OCI-LY1 (cell line): ENCODE results near the gene TTL.
A peak's percentile ranks its signal among the peaks of the same experiment; 100 is the strongest.

ENCODE experiments used
- H2AFZ ChIP-seq: fragments of 200-600 bp; sonication (generic), shearing (Covaris generic); 2 replicates; pipeline ENCODE4 v1.6.0; 2014; ENCODE audit warnings: antibody characterized with exemption, mild to moderate bottlenecking, low read length
- H3F3A ChIP-seq: fragments of 200-600 bp; sonication (generic), shearing (Covaris generic); 2 replicates; pipeline ENCODE4 v1.6.0; 2014; ENCODE audit warnings: mild to moderate bottlenecking, antibody characterized with exemption, low read length, moderate library complexity; ENCODE audit not compliant: insufficient read depth
- H3K27ac ChIP-seq: fragments of 200-600 bp; sonication (generic); 2 replicates; pipeline ENCODE4 v1.5.1; 2014; ENCODE audit warnings: low read length, mixed run types, mild to moderate bottlenecking, low read depth; ENCODE audit not compliant: poor library complexity, severe bottlenecking
- H3K27me3 ChIP-seq: fragments of 200-600 bp; sonication (generic); 2 replicates; pipeline ENCODE4 v1.6.0; 2014; ENCODE audit warnings: antibody characterized with exemption, mild to moderate bottlenecking, low read length, moderate library complexity; ENCODE audit not compliant: insufficient read depth
- H3K36me3 ChIP-seq: fragments of 200-600 bp; sonication (generic); 2 replicates; pipeline ENCODE4 v1.6.1; 2014; ENCODE audit warnings: mild to moderate bottlenecking, antibody characterized with exemption, low read length, moderate library complexity, mixed read lengths; ENCODE audit not compliant: insufficient read depth
- H3K4me1 ChIP-seq: fragments of 200-600 bp; sonication (generic); 2 replicates; pipeline ENCODE4 v1.5.1; 2014; ENCODE audit warnings: mild to moderate bottlenecking, low read length, moderate library complexity; ENCODE audit not compliant: insufficient read depth, severe bottlenecking
- H3K4me2 ChIP-seq: fragments of 200-600 bp; sonication (generic), shearing (Covaris generic); 2 replicates; pipeline ENCODE4 v1.6.1; 2014; ENCODE audit warnings: low read length
- H3K4me3 ChIP-seq: fragments of 200-600 bp; sonication (generic); 2 replicates; pipeline ENCODE4 v1.5.1; 2014; ENCODE audit warnings: low read length, low read depth, mild to moderate bottlenecking, mixed read lengths; ENCODE audit not compliant: poor library complexity, severe bottlenecking
- H3K79me2 ChIP-seq: fragments of 200-600 bp; shearing (Covaris generic); 2 replicates; pipeline ENCODE4 v1.6.1; 2016; ENCODE audit warnings: mixed run types, low read length, mixed read lengths; ENCODE audit not compliant: insufficient read depth
- H3K9ac ChIP-seq: fragments of 200-600 bp; sonication (generic), shearing (Covaris generic); 2 replicates; pipeline ENCODE4 v1.6.1; 2014; ENCODE audit warnings: mild to moderate bottlenecking, low read length, mixed read lengths
- H3K9me2 ChIP-seq: fragments of 200-600 bp; sonication (generic), shearing (Covaris generic); 2 replicates; pipeline ENCODE4 v1.6.1; 2014; ENCODE audit warnings: low read depth, mild to moderate bottlenecking, low read length, mixed read lengths
- H3K9me3 ChIP-seq: fragments of 200-600 bp; shearing (Covaris generic); 2 replicates; pipeline ENCODE4 v1.6.1; 2014; ENCODE audit warnings: low read length, mixed read lengths
- H4K20me1 ChIP-seq: fragments of 200-600 bp; sonication (generic), shearing (Covaris generic); 2 replicates; pipeline ENCODE4 v1.6.0; 2016; ENCODE audit warnings: mild to moderate bottlenecking, low read length; ENCODE audit not compliant: insufficient read depth
- EZH2 ChIP-seq: fragments of 200-600 bp; sonication (generic), shearing (Covaris generic); IDR thresholded peaks from 2 replicates; pipeline ENCODE4 v1.8.0; 2017; ENCODE audit warnings: borderline replicate concordance, mixed run types, mild to moderate bottlenecking, antibody characterized with exemption, low read length, moderate library complexity, mixed read lengths
- TF ChIP-seq, protein P1 (sequence below): fragments of 200-600 bp; sonication (generic), shearing (Covaris generic); IDR thresholded peaks from 2 replicates; pipeline ENCODE4 v1.5.1; 2017; ENCODE audit warnings: mild to moderate bottlenecking, antibody characterized with exemption, low read length, moderate library complexity, mixed read lengths

Gene TTL

DNA sequence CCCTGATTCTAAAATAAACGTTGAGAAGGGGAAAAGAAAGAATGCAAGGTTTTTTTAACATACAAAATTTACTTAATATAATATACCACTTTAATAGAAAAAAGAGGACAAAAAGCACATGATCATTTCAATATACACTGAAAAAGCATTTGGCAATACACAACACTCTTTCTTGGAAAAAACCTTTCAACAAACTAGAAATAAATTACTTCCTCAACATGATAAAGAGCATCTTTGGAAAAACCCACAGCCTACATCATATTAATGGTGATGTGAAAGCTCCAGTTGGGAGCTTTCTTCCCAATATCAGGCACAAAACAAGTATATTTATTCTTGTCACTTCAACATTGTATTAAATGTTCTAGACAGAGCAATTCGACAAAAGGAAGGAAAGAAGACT, 57.4 kb downstream of the TTL start:
- Histone ChIP-seq H3K9me2 (no peaks in the 10 kb centered on the region), H3F3A (0 out of 2 replicates have a peak, but pooled peaks cover 4% of the 10 kb centered on the region), H3K79me2 (peaks cover 20% of the 10 kb centered on the region), H3K9ac (no peak overlapping the region), H3K4me3 (no peak overlapping the region), H3K9me3 (no peaks in the 10 kb centered on the region), H3K27me3 (no peaks in the 10 kb centered on the region), H3K4me1 (peaks cover 18% of the 10 kb centered on the region), H3K27ac (no peak overlapping the region), H4K20me1 (no peaks in the 10 kb centered on the region), H3K36me3 (no peaks in the 10 kb centered on the region), H3K4me2 (no peak overlapping the region), H2AFZ (no peak overlapping the region)
- TF ChIP-seq EZH2 = no peak
- TF ChIP-seq, protein P1, sequence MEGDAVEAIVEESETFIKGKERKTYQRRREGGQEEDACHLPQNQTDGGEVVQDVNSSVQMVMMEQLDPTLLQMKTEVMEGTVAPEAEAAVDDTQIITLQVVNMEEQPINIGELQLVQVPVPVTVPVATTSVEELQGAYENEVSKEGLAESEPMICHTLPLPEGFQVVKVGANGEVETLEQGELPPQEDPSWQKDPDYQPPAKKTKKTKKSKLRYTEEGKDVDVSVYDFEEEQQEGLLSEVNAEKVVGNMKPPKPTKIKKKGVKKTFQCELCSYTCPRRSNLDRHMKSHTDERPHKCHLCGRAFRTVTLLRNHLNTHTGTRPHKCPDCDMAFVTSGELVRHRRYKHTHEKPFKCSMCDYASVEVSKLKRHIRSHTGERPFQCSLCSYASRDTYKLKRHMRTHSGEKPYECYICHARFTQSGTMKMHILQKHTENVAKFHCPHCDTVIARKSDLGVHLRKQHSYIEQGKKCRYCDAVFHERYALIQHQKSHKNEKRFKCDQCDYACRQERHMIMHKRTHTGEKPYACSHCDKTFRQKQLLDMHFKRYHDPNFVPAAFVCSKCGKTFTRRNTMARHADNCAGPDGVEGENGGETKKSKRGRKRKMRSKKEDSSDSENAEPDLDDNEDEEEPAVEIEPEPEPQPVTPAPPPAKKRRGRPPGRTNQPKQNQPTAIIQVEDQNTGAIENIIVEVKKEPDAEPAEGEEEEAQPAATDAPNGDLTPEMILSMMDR = no peak

DNA sequence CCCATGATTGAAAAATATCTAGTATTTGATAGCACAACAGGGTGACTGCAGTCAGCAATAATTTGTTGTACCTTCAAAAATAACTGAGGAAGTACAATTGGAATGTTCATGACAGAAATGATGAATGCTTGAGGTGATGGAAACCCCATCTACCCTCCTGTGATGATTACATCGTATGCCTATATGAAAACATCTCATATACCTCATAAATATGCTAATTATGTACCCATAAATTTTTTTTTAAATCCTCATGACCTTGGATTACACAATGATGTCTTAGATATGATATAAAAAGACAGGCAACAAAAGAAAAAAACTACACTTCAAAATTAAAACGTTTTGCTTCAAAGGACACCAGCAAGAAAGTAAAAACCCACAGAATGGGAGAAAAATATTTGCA, 59.0 kb downstream of the TTL start:
- Histone ChIP-seq H3K27me3 (no peaks in the 10 kb centered on the region), H3K27ac (peak overlapping the region; percentile 85), H3K36me3 (peaks cover 5% of the 10 kb centered on the region), H3K4me2 (peak overlapping the region; percentile 92), H3K4me3 (peak overlapping the region; percentile 87), H3K9ac (peak overlapping the region; percentile 78), H3F3A (no peaks in the 10 kb centered on the region), H3K79me2 (peaks cover 36% of the 10 kb centered on the region), H3K9me3 (no peaks in the 10 kb centered on the region), H4K20me1 (no peaks in the 10 kb centered on the region), H2AFZ (no peak overlapping the region; the same call in 1 of the 2 replicates), H3K4me1 (peaks cover 28% of the 10 kb centered on the region), H3K9me2 (no peaks in the 10 kb centered on the region)
- TF ChIP-seq, protein P1 = no peak
- no peak for TF ChIP-seq EZH2

DNA sequence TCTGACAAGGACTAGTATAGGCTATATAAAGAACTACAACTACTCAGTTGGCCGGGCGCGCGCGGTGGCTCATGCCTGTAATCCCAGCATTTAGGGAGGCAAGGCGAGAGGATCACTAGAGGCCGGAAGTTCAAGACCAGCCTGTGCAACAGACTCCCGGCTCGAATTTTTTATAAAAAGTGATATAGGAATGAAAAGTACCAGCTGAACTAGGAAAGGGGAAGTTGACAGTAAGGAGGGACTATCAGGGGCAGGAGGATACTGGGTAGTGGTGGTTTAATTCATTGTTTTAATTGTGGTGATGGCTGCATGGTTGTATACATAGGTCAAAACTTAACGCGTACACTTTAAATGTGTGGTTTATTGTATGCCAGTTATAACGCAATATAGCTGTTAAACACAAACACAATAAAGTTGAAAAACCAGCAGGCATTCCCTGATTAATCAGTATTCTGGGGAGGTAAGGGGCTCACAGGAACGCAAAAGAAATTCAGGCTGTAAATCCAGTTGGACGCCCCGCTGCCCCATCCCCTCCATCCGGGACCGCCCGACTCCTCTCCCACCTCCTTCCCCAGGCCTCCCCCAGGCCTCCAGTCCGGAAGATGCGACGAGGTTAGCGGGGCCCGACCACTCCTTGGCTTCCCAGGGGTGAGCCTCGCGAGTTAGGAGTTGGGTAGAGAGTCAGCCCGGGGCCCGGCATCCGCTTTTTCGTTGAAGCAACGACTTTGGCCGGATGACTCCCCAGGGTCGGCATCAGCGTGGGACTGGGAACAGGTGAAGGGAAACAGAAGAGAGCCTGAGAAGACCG, 59.6 kb downstream of the TTL start:
- Histone ChIP-seq H3K27ac (peak overlapping the region; percentile 85), H3K4me1 (peaks cover 28% of the 10 kb centered on the region), H3K9ac (peak overlapping the region; percentile 78), H3K79me2 (peaks cover 40% of the 10 kb centered on the region), H3K27me3 (no peaks in the 10 kb centered on the region), H3K4me2 (peak overlapping the region; percentile 92), H4K20me1 (no peaks in the 10 kb centered on the region), H3F3A (no peaks in the 10 kb centered on the region), H3K36me3 (peaks cover 10% of the 10 kb centered on the region), H3K9me3 (no peaks in the 10 kb centered on the region), H2AFZ (no peak overlapping the region; the same call in 1 of the 2 replicates), H3K9me2 (no peaks in the 10 kb centered on the region), H3K4me3 (peak overlapping the region; percentile 87)
- no peak for TF ChIP-seq EZH2
- TF ChIP-seq, protein P1 = no peak
